GM13976 (cell line): Measurements from ENCODE around the gene UBA3.

ENCODE experiments used
- DNase-seq: peaks from one replicate; pipeline ENCODE4 v3.0.0; 2012; ENCODE audit warnings: low spot score
- CTCF ChIP-seq: IDR thresholded peaks from 2 replicates; pipeline ENCODE4 v1.5.1; 2012; ENCODE audit warnings: borderline replicate concordance, mild to moderate bottlenecking; ENCODE audit not compliant: insufficient read depth; ENCODE audit errors: extremely low read depth, missing control alignments, control extremely low read depth
- in situ Hi-C: fragments of 300-500 bp; cut with MboI; formaldehyde crosslinking; loops from one replicate; pipeline ENCODE4 v1.12.0; 2022; ENCODE audit warnings: low sequenced_read_pairs, mixed read lengths, inconsistent platforms; ENCODE audit not compliant: unreplicated experiment

Gene UBA3

DNA sequence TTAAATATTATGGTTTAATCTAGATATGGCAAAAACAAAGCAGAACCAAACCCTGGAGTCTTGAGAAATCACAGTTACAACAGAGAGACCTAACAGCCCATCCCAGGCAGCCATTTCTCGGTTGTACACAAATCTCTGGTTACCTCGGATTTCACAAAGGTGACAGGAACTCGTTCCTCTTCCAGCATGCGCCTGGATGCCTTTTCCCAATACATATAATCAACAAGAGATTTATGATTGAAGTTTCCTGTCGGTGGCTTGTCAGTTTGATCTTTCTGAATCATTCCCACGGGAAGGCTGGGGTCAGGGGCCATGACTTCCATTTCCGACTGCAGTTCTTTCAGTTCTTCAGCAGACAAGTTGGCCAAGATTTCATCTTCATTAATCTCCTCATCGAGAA lies 41.8 kb upstream of the UBA3 start:
- DNase-seq = no peak
- in situ Hi-C loops = no loop called here
- no peak for TF ChIP-seq CTCF

GRCh38 chr3:69121513-69121912 lies 41.3 kb upstream of the UBA3 start:
- DNase-seq = no peak
- in situ Hi-C loops = no loop called here
- no peak for TF ChIP-seq CTCF

- in situ Hi-C loops = no loop called here
These were observed 40.8 kb upstream of the UBA3 start for GRCh38 chr3:69120879-69121464.

DNA sequence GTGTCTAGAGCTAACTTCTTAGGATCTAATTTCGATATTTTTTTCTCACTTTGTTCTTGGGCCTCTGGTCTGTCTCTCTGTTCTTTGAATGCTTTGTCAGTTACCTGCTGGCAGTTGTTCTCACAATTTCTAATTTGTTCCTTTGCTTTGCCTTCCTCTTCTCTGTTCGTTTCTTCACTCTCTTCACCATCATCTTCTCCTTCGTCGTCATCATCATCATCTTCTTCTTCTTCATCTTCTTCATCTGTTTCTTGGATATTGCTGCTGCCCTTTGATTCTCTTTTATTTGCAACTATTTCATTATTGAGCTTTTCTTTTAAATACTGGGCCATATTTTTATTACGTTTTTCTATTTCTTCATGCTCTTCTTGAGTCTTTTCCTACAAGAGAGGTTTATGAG lies 39.5 kb upstream of the UBA3 start:
- in situ Hi-C loops = no loop called here
- no peak for DNase-seq
- no peak for TF ChIP-seq CTCF

More at GRCh38 chr3:69120879-69121464, 40.8 kb upstream of the UBA3 start:
- DNase-seq = peak; percentile 55
- peak; percentile 83 for TF ChIP-seq CTCF

GRCh38 chr3:69119138-69119537 lies 39.0 kb upstream of the UBA3 start:
- DNase-seq = no peak
- in situ Hi-C loops = no loop called here
- TF ChIP-seq CTCF = no peak

DNA sequence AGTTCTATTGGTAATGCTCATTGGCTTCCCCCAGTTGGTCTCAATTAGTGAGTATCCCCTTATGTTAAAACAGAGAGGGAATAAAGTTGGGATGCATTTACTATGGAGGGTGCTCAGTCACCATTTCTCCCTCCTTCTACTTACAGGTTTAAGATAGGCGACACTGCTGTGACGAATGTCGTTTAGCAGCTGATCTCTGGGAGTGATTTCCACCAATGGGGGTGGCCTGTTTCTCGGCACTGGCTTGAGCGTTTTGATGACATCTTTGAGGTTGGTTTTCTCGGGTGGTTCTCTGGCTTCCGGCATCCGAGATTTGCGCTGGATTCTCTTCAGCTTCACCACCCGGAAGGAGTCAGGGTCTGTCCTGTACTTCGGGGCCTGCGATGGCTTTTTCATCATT lies 38.4 kb upstream of the UBA3 start:
- in situ Hi-C loops = no loop called here
- no peak for DNase-seq
- TF ChIP-seq CTCF = no peak

GRCh38 chr3:69116897-69117296 lies 36.7 kb upstream of the UBA3 start:
- TF ChIP-seq CTCF = no peak
- no peak for DNase-seq
- in situ Hi-C loops = no loop called here
